ENCODE measurements around the gene CAPN12.

- TF ChIP-seq GATA3 (IDR thresholded peaks at IDR 0.05; ENCODE audit: low read depth, low read length), result no peak
- TF ChIP-seq GATA2 (IDR thresholded peaks at IDR 0.05; ENCODE audit: low read depth, low read length), result no peak
These were observed 45.8 kb downstream of the CAPN12 start for GRCh38 chr19:38698225-38699026.

Measured in SH-SY5Y (cell line).